NCI-H2107 (cell line): ENCODE results near the gene CDH13.

ENCODE experiments used
- DNase-seq: peaks from one replicate; lab custom pipeline; 2025; lab: John Stamatoyannopoulos, UW

Gene CDH13

DNA sequence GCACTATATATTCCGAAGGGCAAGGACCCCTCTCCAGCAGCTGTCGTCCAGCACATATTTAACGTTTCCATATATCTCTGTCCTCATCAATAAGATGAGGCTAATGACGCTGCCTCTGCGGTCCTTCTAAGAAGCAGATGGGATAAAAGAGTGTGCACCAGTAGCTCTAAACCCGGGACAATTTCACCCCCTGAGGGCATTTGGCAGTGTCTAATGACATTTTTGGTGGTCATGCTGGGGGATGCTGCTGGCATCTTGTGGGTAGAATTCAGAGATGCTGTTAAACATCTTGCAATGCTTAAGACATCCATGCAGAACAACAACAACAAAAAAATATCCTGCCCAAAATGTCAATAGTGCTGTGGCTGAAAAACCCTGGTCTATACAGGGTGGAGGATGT lies 372.9 kb downstream of the CDH13 start:
- DNase-seq, result no peak

DNA sequence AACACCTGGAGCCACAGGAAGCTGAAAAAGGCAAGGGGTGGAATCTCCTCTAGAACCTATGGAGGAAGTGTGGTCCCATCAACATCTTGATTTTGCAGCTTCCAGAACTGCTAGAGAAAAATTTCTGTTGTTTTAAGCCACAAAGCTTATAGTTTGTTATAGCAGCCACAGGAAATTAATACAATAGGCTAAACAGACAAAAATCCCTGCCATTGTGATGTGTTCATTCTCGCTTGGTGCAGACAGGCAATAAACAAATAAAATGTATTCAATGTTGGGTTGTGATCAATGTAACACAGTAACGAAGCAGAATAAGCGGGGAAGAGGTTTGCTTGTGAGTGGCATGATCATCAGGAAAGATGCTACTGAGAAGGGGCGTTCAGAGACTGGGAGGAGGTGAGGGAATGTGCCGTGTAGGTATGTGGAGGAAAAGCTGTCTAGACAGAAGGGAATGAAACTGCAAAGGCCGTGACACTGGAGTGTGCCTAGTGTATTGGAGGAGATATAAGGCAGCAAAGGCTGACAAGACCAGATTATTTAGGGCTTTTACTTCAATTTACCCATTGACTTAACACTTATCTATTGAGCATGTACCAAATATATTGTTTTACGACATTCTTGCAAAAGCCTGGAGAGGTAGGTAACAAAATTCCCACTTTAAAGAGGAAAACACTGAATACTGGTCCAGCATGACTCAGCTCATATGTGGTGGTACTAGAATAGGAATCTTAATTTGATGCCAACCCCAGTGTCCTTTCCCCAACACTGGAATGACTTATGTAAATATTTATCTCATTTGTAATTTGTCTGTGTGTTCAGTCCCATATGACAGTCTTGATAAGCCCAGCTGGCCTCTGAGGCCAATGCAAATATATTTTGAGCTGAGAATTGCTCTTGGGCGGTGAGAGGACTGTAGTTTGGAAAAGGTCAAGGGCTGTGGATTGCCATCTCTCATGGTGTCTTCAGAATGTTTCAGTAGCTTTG lies 375.9 kb downstream of the CDH13 start:
- no peak for DNase-seq

- DNase-seq, result no peak
Measured at GRCh38 chr16:83004868-83005652, 378.3 kb downstream of the CDH13 start.

DNA sequence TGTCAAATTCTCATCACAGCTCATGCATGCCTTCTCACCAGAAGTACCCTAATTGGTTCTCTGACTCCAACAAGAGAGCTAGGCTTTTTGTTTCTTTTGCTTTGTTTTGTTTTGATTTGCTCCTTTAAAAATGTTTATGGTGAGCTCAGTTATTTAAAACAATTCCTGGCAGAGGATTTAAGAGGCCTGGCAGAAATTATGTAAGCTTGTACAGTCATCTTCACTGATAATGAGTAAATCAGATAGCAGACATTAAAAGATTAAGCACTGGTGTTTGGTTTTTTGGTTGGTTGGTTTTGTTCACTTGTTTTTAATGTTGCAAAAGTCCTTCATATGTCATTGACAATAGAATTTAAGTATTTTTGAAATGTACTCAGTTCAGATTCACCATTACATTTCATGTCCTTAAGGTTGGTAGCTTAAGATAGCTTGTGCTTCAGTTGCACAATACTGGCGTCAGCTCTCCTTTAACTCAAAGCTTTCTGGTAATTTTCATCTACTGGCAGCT lies 378.9 kb downstream of the CDH13 start:
- no peak for DNase-seq

DNA sequence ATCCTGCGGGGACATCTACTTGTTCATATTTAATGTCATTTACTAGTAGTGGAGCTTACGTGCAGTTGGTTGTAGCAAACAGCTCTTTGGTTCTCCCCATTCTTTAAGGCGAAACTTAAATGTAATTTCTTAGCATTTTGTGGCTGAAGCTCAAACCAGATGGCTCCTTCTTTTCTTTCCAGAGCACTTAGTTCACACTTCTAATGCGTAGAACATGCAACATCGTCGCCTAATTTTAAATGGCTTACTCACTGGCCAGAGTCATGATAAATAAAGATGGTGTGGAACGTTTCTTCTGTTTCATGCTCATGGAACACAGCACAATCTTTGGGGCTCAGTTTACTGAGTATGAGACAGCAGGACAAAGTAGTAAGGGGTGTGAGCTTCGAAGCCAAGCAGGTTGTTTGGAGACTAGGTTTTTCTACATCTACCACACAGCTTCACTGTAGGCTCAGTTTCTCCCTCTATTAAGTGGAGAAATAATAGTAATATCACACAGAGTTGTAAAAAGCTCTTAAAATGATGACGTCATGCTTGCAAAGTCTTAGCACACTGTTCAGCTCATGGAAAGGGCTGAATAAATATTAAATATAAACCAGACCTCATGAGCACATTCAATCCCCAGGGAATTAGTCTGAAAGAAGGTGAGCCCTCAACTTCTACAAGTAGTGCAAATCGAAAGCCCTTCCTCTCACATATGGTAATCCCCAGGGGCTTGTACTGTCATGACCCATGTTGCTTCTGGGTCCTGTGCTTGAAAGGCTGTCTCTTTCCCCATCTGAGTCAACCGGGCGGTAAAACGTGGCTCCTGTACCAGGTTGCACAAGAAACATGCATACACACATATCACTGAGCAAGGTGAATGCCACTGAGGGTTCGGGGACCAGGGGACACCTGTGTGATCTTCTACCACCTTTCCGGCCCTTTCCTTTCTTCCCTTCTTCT lies 384.3 kb downstream of the CDH13 start:
- DNase-seq, result no peak

DNA sequence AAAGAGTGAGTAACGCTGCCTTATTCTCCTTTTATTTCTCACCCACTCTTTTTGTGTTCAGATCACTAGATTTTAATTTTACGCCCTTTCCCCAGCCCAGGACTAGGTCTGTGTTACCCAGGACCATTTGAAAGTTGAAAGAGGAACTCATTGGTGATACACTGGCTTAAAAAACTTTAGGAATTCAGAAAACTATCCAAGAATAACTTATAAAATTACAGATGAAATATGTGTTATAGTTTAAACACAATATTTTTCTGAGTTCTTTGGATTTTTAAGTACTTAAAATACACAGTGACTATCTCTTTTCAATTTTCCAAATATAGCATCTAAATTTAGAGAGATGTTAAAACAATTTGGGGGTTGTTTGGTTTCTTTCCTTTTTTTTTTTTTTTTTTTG lies 385.2 kb downstream of the CDH13 start:
- no peak for DNase-seq

GRCh38 chr16:83013071-83013470 lies 386.3 kb downstream of the CDH13 start:
- DNase-seq, result no peak

DNA sequence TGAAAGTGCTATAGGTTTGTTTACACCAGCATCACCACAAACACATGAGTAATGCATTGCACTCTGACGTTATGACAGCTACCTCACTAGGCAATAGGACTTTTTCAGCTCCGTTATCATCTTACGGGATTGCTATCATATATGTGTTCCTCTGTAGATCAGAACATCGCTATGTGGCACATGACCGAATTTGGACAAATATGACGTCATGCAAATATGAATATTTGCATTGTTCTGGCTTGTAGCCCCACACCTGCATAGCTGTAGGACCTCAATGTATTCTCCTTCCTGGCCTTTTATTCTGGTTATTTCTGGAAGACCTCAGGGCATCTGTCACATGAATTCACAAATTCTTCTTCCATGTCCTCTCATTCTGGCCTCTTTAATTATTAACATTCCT lies 393.2 kb downstream of the CDH13 start:
- no peak for DNase-seq

GRCh38 chr16:83021045-83021444 lies 394.3 kb downstream of the CDH13 start:
- no peak for DNase-seq

DNA sequence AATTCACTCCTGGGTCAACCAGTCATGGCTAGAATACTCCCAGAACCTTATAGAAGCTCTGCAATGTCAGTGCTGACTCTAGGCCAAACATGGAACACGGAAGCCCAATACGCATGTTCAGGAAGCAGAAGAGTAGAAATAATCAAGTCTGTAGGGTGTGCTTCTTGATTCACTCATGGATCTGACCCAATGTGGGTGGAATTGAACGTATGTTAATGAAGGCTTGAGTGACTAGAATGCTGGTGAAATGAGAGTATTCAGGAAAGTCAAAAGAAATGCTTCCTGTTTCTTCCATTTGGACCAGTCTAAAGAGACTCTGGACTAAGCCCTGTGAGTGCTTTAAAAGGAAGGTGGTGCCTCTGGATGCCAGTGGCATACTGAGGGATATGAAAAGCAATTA lies 395.0 kb downstream of the CDH13 start:
- DNase-seq, result no peak

DNA sequence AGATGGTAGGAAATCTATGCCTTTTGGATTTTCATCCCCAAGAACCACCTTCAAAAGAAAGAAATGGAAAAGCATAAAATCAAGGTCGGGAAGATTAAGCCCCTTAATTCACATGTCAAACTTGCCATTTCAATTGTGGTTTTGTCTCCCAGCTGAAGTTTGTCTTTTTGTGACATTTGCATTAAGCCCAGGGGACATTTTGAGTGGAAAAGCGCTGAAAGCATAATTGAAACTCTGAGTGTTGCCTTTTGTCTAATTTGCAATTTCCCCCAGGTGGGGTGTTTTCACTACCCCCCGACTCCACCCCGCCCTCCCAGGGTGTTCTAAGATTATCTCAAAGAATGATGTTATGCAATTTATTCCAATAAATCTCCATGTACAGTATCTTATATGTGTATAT lies 396.2 kb downstream of the CDH13 start:
- no peak for DNase-seq

DNA sequence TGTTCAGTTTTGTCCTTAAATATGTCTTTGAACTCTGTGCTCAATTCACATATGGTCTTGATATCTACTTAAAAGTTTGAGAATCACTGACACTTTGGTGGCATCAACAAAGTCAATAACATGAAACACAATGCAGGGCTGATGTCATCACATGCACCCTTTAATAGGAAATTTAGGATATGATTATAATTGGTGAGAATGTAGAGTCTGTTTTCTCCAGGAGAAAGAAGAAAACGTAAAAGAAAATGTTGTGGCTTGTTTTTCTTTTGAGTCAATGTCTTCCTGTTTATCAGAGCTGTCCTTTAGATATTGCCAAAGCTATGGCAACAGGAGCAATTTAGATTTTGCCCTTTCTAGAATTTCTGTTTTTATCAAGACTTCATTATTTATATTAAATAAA lies 396.9 kb downstream of the CDH13 start:
- no peak for DNase-seq

- no peak for DNase-seq
Measured at GRCh38 chr16:83027973-83028372, 401.2 kb downstream of the CDH13 start.

- no peak for DNase-seq
Measured at GRCh38 chr16:83029467-83029866, 402.7 kb downstream of the CDH13 start.

- no peak for DNase-seq
Measured at GRCh38 chr16:83031524-83031923, 404.8 kb downstream of the CDH13 start.

GRCh38 chr16:83037102-83037501 lies 410.3 kb downstream of the CDH13 start:
- DNase-seq, result no peak

DNA sequence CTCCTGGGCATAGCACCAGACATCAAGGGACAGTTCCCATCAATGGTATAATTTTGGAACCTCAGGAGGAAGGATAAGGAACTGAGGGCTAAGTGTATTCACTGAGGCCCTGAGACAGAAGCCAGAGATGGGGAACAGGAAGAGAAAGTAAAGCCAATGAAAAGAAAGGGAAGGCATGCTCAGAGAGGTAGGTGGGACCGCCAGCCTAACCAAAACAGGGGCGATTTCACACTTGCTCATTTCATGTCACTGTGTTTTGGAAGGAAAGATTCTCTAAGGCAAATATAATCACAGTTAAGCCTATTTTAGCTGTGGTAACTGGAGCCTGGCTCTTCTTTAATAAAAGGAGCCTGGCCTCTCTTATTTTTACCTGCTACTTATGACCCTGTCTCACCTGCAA lies 411.1 kb downstream of the CDH13 start:
- no peak for DNase-seq

- DNase-seq, result no peak
Measured at GRCh38 chr16:83040174-83040573, 413.4 kb downstream of the CDH13 start.

GRCh38 chr16:83044589-83044988 lies 417.8 kb downstream of the CDH13 start:
- no peak for DNase-seq

- DNase-seq, result no peak
Measured at GRCh38 chr16:83045790-83046189, 419.0 kb downstream of the CDH13 start.

GRCh38 chr16:83046664-83047063 lies 419.9 kb downstream of the CDH13 start:
- DNase-seq, result no peak

DNA sequence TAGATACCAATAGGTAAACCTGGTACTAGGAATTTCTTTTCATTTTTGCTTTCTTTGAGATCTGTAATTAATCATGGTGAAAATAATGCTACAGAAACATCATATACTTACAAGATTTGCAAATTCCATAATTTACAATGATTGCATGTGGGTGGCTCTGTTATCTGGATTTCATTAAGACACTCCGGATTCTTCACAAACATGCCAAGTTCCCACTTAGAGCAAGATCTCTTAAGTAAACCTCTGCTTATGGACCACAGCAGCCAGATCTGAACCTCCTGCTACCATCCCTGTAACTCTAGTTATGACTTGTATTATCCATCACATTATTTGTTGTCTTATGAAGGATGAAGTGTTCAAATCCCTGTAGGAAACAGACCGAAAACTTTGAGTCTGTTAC lies 424.7 kb downstream of the CDH13 start:
- no peak for DNase-seq
